Non-pigmented ciliary epithelial cell (primary cell): ENCODE results near the gene FILIP1L.

Experiments used
- DNase-seq: peaks from one replicate; pipeline ENCODE4 v3.0.0-alpha.2; 2010; ENCODE audit warnings: low read depth

Gene FILIP1L

DNA sequence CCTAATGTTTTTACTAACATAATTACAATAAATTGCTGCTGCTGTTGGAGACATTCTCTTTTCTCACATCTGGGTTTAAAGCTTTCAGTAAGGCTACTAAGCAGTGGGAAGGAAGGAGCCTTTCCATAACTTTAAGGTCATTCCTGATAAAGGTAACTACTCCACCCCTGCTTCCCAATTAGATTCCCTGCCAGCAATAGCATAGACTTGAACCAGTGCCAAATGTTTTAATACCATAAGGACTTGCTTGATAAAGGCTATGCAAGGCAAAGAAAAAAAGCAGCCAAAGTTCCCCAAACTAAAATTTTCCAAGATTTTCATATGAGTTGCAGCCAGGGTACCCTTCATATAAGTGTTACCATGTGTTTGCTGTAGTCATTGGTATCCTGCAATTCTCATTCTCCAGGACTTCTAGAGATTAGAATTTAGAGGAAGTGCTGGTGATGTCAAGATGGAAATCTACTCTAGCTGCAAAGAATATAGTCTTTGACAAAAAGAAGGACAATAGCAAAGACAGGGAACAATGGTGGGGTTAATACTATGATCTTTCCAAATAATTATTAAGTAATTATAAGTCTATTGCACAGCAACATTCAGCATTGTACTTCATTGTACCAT is 106.1 kb downstream of the FILIP1L start:
- DNase-seq: no peak

DNA sequence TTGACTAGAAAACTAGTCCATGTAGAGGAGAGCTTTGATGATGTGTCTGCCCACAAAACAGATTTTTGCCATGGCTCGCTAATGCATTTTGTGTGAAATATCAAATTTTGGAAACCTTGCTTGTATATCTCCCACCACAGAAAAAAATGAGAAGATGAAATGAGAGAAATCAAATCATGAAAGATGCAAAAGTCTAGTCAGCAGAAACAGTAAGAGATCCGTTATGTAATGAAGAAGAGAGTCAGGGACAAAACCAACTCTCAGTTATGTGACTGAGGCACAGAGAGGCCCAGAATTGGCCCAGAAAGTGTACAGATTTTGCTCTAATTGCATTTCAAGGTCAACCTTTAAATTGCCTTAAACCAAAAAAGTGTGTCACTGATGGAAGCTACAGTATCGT is 107.0 kb downstream of the FILIP1L start:
- DNase-seq: no peak

GRCh38 chr3:100006570-100007271 is 107.6 kb downstream of the FILIP1L start:
- no peak for DNase-seq

GRCh38 chr3:100005665-100006393 is 108.5 kb downstream of the FILIP1L start:
- no peak for DNase-seq

DNA sequence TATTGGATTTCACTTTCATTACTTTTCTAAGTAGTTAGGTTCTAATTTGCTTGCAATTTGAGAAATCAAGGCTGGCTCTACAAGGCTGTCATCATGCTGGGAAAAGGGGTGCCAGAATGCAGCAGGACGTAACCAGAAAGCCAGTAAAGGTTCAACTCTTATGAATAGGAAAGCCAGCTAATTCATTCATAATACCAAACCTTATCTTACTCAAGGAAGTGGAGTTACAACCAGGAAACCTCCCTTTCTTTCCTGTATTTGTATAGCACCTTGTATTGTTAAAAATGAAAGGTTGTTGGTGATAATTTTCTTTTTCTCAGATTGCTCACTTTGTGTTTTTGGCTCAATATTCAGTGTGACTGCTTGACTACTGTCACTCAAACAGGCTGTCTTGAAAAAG is 109.4 kb downstream of the FILIP1L start:
- no peak for DNase-seq

DNA sequence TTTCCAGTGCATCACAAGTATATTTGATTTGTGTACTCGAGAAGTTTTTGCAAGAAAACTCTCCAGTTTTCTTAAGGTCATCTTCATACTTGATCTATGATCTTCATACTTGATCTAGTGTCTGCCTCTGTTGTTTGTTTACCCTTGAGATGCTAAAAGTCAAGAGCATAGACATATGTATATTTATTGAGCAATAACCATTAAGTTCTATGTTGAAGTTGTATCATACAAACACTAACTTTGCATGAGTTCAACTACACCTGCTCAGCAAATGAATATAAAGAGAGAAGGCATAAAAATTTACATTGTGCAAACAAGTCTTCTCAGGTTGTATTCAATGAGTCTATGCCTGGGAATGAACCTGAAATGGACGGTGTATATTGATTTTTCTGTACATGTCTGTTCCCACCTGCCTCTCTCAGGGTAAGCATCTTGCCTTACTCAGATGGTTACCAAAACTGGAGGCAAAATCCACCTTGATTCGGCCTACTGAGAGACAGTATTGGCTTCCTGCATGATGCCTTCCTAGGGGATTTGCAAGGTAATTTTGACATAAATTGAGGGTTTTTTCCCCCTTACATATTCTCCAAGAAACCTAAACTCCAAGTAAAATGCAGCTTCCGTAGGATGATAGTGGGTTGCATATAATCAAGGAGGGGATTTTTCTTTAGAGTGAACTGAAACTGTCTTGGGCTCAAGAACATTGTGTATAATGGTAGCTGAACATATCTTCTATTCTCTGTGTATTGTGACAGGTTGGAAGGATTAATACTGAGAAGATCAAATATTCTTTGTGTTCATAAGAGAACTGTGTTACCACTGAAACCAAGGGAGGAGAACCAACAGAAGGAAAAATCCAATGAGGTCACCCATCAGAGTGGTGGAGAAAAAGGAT is 110.4 kb downstream of the FILIP1L start:
- no peak for DNase-seq

DNA sequence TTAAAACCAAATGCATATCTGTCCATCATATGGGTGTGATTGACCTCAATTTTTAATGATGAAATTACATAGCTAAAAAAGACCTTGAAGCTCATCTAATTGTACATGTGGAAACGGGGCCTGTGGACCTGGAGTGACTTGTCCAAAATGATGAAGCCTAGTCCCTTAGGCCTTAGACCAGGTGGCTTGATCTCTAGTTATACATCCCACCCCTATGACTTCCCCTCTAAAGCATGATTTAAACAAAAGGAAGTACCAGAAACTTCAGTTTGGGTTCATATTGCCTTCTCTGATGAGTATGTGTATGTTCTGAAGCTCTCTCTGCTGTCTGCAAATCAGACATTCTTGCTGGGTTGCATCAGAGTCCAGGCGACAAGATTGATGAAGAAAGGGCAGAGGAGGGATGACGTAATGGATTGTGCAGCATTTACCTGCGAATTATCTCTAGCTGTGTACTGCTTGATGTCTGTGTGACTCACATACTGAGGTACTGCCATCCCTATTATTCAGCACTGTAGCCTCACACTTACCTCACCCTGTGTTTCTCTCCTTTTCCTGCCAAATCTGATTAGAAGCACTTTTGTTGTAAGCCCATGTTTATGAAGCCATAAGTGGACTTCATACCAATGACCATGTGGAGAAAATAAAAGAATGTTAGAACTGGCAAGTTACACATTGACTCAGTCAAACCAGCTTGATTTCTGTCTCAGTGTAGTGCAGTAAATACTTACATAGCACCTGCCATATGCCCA is 111.5 kb downstream of the FILIP1L start:
- DNase-seq: peak; percentile 91

DNA sequence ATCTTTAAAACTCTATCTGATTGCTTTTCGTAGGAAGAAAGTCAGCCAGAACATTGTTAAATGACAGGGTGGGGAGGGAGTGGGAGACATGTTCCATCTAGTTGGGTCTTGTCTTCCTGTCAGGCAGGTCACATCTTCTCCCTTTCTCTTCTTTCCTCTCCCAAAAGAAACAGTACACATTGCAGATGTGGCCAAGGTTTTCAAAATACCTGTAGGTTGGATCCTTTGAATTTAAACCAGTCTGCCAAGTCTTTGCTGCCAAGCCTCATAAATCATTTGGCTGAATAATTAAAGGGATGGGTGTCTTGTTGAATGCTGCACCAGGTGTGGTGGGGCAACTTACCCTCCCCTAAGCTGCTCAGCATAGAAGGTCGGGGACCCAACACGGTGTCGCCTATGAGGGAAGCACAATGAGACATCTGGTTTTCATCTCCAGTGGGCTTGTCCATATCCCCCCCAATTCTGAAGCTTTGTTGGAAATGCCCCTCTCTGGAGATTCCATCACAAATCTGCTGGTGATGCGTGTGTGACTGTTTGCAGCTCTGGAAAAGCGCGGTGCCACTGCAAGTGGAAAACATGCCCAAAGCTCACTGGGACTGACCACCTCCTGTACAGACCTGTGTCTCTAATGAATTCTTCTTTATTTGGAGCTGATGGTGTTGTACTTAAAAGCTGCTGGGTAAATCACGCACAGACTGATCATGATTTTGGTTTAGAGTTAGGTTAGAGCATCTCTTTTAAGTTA is 112.6 kb downstream of the FILIP1L start:
- no peak for DNase-seq

- no peak for DNase-seq
These were observed 113.2 kb downstream of the FILIP1L start for GRCh38 chr3:100001083-100001482.

GRCh38 chr3:99999536-99999935 is 114.8 kb downstream of the FILIP1L start:
- no peak for DNase-seq

GRCh38 chr3:99997293-99997692 is 117.0 kb downstream of the FILIP1L start:
- no peak for DNase-seq

- DNase-seq: no peak
These were observed 124.1 kb downstream of the FILIP1L start for GRCh38 chr3:99990179-99990578.

GRCh38 chr3:99984668-99985067 is 129.6 kb downstream of the FILIP1L start:
- DNase-seq: no peak

DNA sequence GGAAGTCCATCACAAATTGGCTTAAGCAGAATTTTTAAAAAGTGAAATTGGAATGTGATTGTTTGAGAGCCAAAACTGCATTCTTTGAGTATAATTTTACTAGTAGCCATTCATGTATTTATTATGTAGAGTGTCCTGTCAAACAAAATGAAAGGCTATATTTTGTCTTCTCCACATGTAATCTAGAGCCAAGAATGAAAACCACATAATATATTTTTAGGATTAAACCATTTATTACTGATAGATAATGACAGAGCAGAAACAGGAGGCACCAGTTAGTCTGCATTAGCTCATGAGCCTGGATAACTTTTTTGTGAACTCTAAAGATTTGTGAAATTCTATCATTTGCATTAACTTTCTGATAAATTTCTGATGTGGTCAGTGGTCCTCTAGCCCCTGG is 130.2 kb downstream of the FILIP1L start:
- DNase-seq: no peak

- no peak for DNase-seq
These were observed 131.7 kb downstream of the FILIP1L start for GRCh38 chr3:99982650-99983049.

GRCh38 chr3:99981138-99981537 is 133.2 kb downstream of the FILIP1L start:
- DNase-seq: no peak

DNA sequence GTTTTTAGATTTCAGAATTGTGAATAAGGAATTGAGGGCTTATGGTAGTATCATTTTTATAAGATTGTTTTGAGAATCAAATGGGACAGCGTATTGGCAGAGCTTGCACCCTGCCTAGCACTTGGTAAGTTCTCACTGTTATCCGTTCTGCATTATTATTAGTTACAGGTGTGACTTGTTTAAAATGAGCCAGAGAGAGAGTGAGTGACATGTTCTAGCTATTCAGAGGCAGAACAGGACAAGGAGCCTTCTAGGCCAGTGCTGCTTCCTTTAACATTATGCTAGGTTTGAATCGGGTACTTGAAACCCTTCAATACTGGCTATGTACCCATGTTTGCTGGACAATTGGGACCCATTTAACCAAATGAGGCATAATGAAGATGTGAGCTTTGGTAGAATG is 133.7 kb downstream of the FILIP1L start:
- no peak for DNase-seq

DNA sequence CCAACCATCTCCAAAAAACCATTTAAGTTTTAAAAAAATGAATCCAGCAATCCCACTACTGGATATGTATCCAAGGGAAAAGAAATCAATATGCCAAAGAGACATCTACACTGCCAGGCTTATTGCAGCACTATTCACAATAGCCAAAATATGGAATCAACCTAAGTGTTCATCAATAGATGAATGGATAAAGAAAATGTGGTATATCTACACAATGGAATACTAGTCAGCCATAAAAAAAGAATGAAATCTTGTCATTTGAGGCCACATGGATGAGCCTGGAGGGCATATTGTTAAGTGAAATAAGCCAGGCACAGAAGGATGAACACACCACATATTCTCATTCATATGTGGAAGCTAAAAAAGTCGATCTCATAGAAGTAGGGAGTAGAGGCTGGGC is 136.1 kb downstream of the FILIP1L start:
- DNase-seq: no peak

- DNase-seq: no peak
These were observed 137.7 kb downstream of the FILIP1L start for GRCh38 chr3:99976584-99976983.

DNA sequence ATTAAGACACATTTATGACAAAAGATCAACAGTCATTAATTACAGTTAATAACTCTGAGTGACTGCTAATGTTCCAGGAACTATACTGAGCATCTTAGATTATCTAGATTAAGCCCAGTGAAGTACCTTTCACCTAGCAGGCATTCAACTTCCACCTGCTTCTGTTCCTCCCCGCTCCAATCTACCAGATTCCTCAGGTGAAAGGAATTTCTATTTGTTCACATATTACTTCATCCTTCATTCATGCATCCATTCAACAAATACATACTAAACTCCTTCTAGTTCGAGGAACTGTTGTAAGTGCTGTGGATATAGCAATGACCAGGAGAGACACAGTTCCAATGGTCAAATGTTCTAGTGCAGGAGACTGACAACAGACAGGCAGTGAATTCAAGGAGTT is 139.3 kb downstream of the FILIP1L start:
- no peak for DNase-seq
